ENCODE results near the gene KCNN1.
A peak's percentile ranks its signal among the peaks of the same experiment; 100 is the strongest.
"Not testable (repeated sequence)": the region's sequence is repeated elsewhere in the genome, so short reads cannot be mapped to it uniquely, and the experiment has no call there.

KCNN1 gene

DNA sequence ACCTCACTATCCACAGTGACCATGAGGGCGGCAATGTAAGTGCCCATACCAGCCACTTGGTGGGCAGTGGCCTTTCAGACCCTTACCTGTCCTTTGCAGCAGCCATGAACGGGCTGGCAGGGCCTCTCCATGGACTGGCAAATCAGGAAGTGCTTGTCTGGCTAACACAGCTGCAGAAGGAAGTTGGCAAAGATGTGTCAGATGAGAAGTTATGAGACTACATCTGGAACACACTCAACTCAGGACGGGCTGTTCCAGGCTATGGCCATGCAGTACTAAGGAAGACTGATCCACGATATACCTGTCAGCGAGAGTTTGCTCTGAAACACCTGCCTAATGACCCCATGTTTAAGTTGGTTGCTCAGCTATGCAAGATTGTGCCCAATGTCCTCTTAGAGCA, 64.5 kb downstream of the KCNN1 start:
- not testable (repeated sequence) for DNase-seq

DNA sequence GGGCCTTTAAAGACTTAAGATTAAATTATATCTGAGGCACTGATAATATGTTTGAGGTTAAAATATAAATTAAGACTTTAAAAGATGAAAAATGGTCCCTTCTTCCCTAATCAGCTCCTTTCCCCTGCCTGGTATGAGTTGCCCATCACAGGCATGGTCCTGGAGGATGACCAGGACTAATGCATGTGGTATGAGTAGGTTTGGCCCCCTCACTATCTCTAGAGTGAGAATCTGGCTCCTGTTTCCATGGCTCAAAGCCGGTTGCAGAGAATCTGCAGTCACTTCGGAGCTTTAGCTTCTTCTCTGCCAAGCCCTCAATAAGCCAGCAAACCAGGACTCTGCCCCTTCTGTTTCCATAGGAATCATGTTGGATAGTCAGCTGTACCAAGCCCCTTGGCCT, 65.2 kb downstream of the KCNN1 start:
- DNase-seq = not testable (repeated sequence)

DNA sequence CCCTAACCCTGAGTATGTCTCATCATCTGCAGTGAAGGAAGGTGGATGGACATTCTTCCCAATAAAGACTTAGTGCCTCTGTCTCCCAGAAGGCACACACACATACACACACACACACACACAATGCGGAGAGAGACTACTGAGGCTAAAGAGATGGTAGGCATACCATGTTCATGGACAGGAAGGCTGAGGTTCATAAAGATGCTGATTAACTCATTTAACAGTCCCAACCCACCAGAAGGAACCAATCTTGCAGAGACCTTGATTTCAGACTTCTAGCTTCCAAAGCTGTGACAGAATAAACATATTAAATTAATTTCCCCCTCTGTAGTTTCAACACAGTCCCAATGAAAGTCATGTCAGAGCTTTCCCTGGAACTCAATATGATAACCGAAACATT, 74.1 kb downstream of the KCNN1 start:
- no peak for DNase-seq

DNA sequence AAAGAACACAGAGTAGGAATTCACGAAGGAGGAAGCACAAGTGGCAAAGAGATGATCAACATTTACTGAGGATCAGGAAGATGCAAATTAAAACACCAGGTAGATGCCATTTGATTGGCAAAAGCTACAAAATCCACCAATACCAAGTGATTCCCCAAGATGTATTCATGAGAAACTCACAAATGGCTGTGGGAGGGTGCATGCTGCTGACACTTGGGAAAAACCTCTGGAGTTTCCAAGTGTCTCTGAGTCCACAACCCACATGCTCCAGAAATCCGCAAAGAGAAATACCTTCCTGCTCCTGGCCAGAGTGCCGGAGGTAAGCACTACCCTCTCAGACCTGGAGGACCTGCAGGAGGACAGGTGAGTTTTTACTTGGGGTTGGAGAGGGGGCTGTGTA, 76.8 kb downstream of the KCNN1 start:
- DNase-seq = no peak

DNA sequence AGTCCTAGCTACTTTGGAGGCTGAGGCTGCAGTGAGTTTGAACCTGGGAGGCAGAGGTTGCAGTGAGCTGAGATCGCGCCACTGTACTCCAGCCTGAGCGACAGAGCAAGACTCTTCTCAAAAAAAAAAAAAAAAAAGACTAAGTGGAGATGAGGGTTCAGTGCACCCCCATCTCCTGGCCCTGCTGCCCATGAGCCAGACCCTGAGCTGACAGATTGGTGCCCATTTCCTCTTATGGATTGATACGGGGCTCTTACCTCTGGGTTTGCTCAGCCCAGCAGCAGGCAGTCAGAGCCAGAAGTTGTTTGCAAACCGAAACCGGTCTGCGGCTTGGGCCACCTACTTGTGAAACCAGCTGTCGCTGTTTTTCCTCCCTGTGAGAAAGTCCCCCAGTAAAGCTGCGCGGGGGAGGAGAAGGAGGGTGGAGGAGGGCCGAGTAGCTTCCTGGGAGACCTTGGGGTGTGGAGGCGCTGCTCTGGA, 78.0 kb downstream of the KCNN1 start:
- peak; percentile 77 for DNase-seq

DNA sequence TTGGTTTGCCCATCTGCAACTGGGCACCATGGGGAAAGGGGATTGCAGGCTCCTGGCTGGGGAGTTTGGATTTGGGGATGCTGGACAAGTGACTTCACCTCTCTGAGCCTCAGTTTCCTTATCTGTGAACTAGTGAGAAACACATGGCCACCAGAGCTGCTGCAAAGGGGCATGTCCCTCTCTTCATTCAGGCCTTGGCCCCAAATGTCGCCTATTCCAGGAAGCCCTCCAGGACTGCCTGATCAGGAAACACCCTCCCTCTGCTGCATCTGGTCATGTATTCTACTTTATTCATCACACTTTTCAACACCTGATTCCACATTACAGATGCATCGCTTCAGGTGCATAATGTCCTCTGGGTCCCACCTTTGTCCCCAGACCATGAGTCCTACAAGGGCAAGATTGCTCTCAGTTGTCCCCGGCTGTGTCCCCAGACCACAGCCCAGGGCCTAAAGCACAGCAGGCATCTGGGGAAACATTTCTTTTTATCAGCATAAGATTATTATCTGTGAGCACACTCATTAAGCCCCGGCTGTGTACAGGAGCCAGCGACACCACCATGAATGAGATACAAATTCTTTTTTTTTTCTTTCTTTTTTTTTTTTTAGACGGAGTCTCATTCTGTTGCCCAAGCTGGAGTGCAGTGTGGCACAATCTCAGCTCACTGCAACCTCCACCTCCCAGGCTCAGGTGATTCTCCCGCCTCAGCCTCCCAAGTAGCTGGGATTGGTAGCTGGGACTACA, 78.6 kb downstream of the KCNN1 start:
- DNase-seq = no peak

DNA sequence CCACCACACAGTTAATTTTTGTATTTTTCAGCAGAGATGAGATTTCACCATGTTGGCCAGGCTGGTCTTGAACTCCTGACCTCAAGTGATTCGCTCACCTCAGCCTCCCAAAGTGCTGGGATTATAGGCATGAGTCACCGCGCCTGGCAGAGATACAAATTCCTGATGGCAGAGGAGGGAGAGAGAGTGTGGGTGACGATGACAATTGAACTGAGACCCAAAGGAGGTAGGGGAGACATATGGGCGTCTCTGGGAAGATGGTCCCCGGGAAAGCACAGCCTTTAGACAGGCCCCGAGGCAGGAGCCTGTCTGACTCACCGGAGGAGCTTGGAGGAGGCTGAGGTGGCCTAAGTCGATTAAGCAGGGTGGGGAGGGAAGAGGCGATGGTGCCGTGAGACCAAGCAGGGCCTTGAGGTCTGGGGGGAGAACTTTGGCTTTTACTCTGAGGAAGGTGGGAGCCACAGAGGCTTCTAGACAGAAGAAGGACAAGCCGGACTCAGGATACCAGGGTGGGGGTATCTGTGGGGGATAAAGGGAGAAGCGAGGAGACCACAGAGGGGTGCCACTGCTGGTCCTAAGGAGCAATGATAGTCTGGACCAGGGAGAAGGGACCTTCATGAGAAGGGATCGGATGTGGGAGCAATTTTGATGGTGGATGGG, 79.3 kb downstream of the KCNN1 start:
- no peak for DNase-seq

DNA sequence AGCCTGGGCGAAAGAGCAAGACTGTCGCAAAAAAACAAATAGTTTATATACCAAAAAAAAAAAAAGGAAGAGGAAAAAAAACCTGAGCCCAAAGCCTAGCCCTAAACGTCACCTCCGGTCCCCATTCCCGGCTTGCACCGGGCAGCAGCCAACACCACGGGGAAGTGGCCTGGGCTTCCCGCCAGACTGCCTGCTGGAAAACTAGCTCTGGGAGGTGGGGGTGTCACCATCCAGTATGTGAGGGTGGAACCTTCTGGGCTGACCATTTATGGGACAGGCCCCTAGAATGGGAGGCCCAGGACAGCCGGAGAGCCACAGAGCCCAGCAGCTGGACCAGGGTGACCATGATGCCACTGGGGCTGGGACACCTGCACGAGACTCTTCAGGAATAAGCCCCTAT, 82.5 kb downstream of the KCNN1 start:
- DNase-seq = no peak

Data from effector CD4-positive, alpha-beta T cell (primary cell).